Muscle of back (tissue), 13 donors: ENCODE results near the gene RNF217. TPM values are rescaled to one million over a fixed set of nuclear protein-coding genes. Genes with fewer than 3 reads are reported as not detected.
"Not testable (repeated sequence)": the region's sequence is repeated elsewhere in the genome, so short reads cannot be mapped to it uniquely, and the experiment has no call there.

Source experiments
- DNase-seq, 3 donors: peaks; one replicate each; pipeline versions ENCODE4 v3.0.0 to v3.0.0-alpha.2; 2013
- long read RNA-seq, 9 donors: transcript quantifications; one replicate each; lab custom pipeline, GENCODE V29; 2026
- polyA plus RNA-seq, 10 donors: library from polyadenylated mRNA; unstranded; fragments of 120-200 nt; gene quantifications; one replicate each; pipeline ENCODE4 v1.2.1, GENCODE V29; 2013; ENCODE audit not compliant: insufficient read length in 10 of 10

Gene RNF217
- 10 to 100 TPM; 26.1 to 59.7 (median 45.1) TPM for polyA plus RNA-seq
- long read RNA-seq, donor 1, full-length matches to known transcripts: 7 of 7 reads
- long read RNA-seq, donor 1, partial matches to known transcripts: 0 of 7 reads
- long read RNA-seq, donor 1, other reads (novel, unspliced or antisense): 0 of 7 reads
- long read RNA-seq, donor 2, full-length matches to known transcripts: 7 of 7 reads
- long read RNA-seq, donor 2, partial matches to known transcripts: 0 of 7 reads
- long read RNA-seq, donor 2, other reads (novel, unspliced or antisense): 0 of 7 reads
- long read RNA-seq, donor 3: 0 reads
- long read RNA-seq, donor 4, full-length matches to known transcripts: 3 of 3 reads
- long read RNA-seq, donor 4, partial matches to known transcripts: 0 of 3 reads
- long read RNA-seq, donor 4, other reads (novel, unspliced or antisense): 0 of 3 reads
- long read RNA-seq, donor 5, full-length matches to known transcripts: 4 of 4 reads
- long read RNA-seq, donor 5, partial matches to known transcripts: 0 of 4 reads
- long read RNA-seq, donor 5, other reads (novel, unspliced or antisense): 0 of 4 reads
- long read RNA-seq, donor 6, full-length matches to known transcripts: 3 of 3 reads
- long read RNA-seq, donor 6, partial matches to known transcripts: 0 of 3 reads
- long read RNA-seq, donor 6, other reads (novel, unspliced or antisense): 0 of 3 reads
- long read RNA-seq, donor 7, full-length matches to known transcripts: 3 of 3 reads
- long read RNA-seq, donor 7, partial matches to known transcripts: 0 of 3 reads
- long read RNA-seq, donor 7, other reads (novel, unspliced or antisense): 0 of 3 reads
- long read RNA-seq, donor 8, full-length matches to known transcripts: 2 of 2 reads
- long read RNA-seq, donor 8, partial matches to known transcripts: 0 of 2 reads
- long read RNA-seq, donor 8, other reads (novel, unspliced or antisense): 0 of 2 reads
- long read RNA-seq, donor 9: 0 reads

GRCh38 chr6:124961777-124962638 is at the start of gene RNF217:
TSS of gene RNF217 (plus strand) at chr6:124962437. CDS start at chr6:124962545, 108 bp downstream.
- peak; percentile 59 to 91 (median 76) for DNase-seq

GRCh38 chr6:124913056-124913455 is 49.2 kb upstream of the RNF217 start:
- no peak for DNase-seq

GRCh38 chr6:124917769-124918168 is 44.5 kb upstream of the RNF217 start:
- no peak for DNase-seq

- DNase-seq: not testable (repeated sequence)
Observed at GRCh38 chr6:124919703-124920102, 42.5 kb upstream of the RNF217 start.

- DNase-seq: no peak
Observed at GRCh38 chr6:124924333-124924759, 37.9 kb upstream of the RNF217 start.

GRCh38 chr6:124926435-124926834 is 35.8 kb upstream of the RNF217 start:
- no peak for DNase-seq

GRCh38 chr6:124927806-124928205 is 34.4 kb upstream of the RNF217 start:
- no peak for DNase-seq

GRCh38 chr6:124928851-124929250 is 33.4 kb upstream of the RNF217 start:
- DNase-seq: no peak

GRCh38 chr6:124937645-124938044 is 24.6 kb upstream of the RNF217 start:
- no peak for DNase-seq

GRCh38 chr6:124941259-124941658 is 21.0 kb upstream of the RNF217 start:
- no peak for DNase-seq

GRCh38 chr6:124943658-124944057 is 18.6 kb upstream of the RNF217 start:
- no peak for DNase-seq

- DNase-seq: no peak
Observed at GRCh38 chr6:124947971-124948451, 14.2 kb upstream of the RNF217 start.

GRCh38 chr6:124949706-124950105 is 12.5 kb upstream of the RNF217 start:
- no peak for DNase-seq

- no peak for DNase-seq
Observed at GRCh38 chr6:124953808-124954207, 8.4 kb upstream of the RNF217 start.

GRCh38 chr6:124955108-124955856 is 7.0 kb upstream of the RNF217 start:
- peak in 1 of 3 donors; percentile 23 for DNase-seq

GRCh38 chr6:124956018-124956417 is 6.2 kb upstream of the RNF217 start:
- no peak for DNase-seq

- no peak for DNase-seq
Observed at GRCh38 chr6:124958149-124958548, 4.1 kb upstream of the RNF217 start.

GRCh38 chr6:124958759-124959354 is 3.4 kb upstream of the RNF217 start:
- no peak for DNase-seq

GRCh38 chr6:124960757-124961463 is 1.3 kb upstream of the RNF217 start:
- DNase-seq: no peak

- DNase-seq: no peak
Observed at GRCh38 chr6:124961464-124961776, 817 bp upstream of the RNF217 start.
